ENCODE measurements around the gene CCDC169.
"Not testable (repeated sequence)": the region's sequence is repeated elsewhere in the genome, so short reads cannot be mapped to it uniquely, and the experiment has no call there.

- TF ChIP-seq CTCF, POLR2A (IDR thresholded peaks at IDR 0.05): not testable (repeated sequence)
Observed at GRCh38 chr13:36332255-36332654, 34.6 kb upstream of the CCDC169 start.

Measured in thyroid gland (tissue), 4 donors.